ENCODE data around the gene RETN.

The RETN gene

DNA sequence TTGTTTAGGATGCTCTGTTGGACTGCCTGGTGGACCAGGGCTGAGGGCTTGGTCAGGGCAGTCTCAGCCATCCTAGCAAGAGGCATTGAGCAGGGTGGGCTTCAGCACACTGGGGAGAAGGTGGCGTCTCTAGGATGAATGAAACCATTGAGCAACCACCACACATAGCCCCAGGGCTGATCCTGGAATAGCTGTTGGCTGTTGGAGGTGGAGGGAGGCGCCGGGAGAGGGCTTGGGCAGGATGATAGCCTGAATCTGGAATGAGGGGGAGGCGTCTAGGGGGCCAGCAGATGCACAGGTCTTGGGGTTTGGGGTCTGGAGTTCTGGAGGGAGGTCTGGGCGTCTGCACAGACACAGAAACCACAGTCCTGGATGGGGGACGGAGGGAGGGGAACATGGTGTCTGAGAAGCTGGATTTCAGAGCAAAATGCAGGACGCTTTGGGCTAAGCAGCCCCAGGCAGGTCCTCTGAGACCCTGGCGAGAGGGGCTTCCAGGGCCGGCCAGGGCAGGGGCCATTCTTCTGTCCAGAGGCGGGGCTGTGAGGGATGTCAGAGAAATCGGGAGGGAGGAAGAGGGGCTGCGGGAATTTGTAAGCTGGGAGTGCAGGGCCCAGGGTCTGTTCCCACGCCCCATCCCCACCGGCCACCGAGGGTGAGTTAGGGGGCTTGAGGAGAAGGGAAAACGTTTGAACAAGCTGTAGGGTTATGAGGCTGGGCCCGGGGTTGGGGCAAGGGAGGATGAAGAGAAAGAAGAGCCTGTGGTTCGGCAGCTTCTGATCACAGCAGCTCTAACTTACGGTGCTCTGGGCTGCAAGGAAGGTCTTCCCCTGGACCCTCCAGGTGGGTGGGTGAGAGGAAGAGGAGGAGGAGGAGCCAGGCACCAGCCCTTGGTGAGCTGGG is 16.9 kb downstream of the RETN start:
- no peak for DNase-seq

DNA sequence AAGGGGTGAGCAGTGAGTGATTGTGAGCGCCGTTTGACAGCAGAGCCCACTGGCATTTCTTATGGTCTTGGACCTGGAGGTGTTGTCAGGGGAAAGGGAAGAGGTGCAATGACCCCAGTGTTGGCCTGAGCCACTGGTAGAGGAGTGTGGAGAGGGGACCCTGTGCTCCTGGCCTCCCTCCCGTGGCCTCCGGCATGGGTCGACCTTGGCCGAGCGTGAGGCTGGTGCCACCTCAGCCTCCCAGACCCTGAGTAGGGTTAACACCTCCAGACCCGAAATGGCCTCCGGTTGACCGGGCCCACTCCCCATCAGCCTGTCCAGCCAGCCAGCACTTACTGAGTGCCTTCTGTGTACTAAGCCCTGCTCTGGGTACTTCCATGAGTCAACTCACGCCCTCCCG is 18.3 kb downstream of the RETN start:
- no peak for DNase-seq

DNA sequence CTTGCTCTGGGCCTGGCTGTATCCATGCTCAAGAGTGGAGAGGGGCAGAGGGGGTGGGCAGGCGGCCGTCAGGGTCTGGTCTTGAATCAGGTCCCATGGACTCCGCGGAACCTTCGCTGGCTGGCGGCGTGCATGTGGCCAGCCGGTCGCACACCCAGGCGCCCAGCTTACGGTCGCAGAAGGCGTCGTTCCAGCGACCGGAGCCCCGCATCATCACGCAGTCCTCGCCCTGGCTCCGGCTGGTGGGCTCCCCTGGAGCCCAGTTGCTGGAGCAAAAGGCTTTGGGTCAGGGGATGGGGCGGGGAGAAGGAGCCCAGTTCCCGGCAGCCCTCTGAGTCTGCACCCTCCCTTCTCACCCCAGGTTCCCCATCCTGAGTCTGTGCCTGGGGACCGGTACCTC is 20.3 kb downstream of the RETN start:
- no peak for DNase-seq

- no peak for DNase-seq
Measured at GRCh38 chr19:7690779-7691258, 22.0 kb downstream of the RETN start.

DNA sequence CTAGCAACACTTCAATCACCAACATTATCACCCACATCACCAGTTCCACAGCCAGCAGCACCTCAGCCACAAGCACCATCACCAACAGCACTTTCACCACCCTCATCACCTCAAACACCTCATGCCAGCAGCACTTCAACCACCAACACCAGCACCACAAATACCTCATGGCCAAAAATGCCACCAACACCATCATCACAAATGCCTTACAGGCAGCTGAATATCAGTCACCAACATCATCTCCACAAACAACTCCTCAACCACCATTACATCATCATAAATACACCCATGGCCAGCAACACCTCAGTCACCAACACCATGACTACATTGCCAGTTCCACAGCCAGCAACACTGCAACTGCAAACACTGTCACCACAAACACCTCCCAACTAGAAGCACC is 22.6 kb downstream of the RETN start:
- no peak for DNase-seq

- no peak for DNase-seq
Measured at GRCh38 chr19:7692417-7693088, 23.7 kb downstream of the RETN start.

DNA sequence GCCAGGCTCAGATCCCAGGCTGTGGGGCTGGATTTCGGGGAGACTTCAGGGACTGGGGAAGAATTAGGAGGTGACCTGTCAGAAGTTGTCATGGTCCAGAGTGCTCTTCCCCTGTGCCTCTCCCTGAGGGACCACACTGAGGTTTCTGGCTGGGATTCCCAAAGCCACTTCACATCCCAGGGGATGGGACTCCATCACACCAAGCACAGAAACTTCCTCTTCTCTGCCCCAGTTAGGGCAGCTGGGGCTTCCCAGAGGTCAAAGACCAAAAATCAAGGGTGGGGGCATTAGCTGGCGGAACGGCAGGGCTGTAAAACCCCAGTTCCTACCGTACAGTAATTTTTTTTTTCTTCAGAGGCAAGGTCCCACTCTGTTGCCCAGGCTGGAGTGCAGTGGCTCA is 25.6 kb downstream of the RETN start:
- no peak for DNase-seq

- no peak for DNase-seq
Measured at GRCh38 chr19:7697721-7698287, 29.0 kb downstream of the RETN start.

GRCh38 chr19:7698583-7698982 is 29.7 kb downstream of the RETN start:
- DNase-seq: no peak

DNA sequence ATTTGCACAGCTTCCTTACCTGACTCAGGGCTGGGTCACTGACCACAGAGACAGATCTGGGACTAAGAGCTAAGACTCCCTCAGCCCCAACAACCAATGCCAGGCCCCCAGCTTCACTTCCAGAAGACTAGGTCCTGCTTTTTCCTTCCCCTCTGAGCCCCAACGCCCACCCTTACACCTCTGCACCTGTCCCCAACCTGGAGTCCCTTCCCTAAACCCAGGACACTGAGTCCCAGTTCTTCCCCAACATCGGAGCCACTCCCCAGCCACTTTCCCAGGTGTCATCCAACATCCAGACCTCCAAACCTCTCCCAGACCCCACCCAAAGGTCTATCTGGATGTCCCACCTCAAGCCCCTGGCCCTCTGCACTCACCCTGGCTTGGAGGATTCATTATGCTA is 30.2 kb downstream of the RETN start:
- no peak for DNase-seq

DNA sequence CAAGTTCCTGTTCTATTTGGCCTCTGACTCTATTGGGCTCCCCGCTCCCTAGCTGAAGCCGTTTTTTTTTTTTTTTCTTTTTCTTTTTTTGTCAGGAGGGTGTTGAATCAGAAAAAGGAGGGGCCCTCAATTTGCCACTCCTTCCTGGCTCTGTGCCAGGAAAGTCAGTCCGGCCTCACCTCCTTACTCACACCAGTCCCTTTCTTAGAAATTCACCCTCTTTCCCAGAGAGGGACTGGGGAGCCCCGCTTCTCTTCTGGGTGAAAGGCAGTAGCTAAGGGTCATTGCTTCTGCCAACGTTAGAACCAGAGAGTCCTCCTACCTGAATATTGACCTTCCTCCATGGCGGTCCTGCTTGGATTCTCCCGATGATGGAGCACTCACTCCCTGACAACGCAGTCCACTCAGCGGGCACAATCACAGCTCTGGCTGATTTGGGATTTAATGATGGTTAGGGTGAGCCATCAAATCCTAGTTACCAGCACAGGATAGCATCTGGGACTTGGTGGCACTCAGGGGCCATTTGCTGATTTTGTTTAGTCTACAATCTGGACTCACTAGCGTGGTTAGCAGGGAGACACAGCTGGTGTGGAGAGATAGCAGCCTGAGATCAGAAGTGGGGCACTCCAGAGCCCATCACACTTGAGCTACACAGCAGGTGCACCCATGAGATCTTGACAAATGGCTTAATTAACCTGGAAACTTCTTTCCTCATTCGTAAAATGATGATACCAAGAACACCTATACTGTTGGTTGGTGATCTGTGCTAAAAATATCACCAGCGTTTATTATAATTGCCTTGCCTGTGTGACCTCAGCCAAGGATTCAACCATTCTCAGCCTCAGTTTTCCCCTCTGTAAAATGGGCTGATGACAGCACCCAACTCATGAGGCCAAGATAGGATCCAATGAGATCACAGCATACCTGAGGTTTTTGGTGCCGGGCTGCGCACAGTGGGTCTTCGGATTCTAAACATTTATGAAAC is 30.9 kb downstream of the RETN start:
- no peak for DNase-seq

DNA sequence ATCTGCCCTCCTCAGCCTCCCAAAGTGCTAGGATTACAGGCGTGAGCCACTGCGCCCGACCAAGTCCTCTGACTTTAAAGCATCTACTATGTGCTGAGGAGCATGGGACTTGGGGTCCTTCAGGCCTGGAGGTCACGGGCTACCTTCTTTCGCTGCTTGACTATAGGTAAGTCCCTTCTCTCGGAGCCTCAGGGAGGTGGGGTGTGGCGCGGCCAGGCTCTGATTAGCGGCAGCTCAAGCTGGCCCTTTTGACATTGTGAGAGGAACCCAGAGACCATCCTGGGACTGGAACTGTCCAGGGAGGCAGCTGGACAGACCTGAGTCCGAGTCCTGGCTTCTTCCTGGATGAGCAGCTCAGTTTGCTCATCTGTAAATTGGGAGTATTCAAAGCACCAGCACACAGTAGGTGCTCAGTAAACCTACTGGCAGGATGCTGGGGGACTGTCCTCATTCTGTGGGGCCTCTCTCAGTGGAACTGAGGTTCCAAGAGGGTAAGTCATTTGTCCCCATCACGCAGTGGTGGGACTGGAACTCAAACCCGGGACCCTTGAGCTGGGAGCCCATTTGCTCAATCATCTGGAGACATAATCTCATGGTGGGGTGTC is 32.3 kb downstream of the RETN start:
- DNase-seq: no peak

DNA sequence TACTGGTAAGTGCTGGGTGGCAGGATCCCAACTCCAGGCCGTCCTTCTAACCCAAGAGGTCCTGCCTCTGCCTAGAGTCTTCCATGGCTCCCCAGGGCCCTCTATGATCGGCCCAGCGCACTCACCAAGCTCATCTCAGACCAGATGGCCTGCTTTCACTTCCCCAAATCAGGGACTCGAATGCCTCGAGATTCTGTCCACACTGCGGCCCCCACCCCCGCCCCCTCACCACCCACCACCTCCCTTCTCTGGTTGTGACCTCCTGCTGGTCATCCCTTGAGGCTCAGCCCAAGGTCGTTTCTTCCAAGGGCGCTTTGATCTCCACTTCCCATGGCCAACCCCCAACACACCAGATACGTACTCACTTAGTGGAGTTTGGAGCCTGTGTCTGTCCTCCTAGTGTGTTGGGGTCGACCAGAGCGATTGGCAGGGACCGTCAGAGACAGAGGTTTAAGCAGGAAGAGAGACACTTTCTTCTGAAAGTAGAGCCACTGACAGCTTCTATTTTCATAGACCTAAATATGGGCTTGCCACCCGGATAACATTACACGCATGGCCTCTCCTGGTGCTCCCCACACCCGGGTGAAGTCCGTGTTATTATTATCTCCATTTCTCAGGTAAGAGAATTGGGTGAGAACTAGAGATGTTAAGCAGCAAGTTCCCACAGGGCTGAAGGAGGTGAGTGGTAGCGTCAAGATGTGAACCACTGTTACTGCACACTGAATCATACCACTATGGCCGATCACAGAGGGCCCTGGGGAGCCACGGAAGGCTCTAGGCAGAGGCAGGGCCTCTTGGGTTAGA is 33.0 kb downstream of the RETN start, which contains the start of gene FCER2:
Gene FCER2, minus strand, starts transcription at position 478 of the 804 bp plus-strand sequence. CDS start 2,371 bp downstream, outside the sequence.
- DNase-seq: no peak

DNA sequence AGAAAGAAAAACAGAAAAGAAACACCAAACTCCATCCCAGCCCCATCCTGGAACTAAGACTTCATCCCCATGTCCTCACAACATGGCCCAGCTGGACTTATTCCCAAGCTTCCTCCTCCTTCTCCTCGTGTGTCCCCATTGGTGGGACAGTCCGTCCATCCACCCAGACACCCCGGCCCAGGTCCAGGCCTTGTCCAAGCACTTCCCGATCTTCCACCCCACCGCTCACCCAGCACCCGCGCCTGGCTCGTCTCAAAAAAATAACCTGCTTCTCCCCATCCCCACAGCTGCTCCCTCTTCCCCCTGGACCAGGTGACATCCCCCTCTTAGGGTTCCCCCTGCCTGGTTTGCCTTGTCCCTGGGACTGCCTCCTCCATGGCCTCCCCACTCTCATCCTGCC is 34.5 kb downstream of the RETN start:
- no peak for DNase-seq

GRCh38 chr19:7704280-7705060 is 35.6 kb downstream of the RETN start:
- DNase-seq: no peak

- peak; percentile 43 for DNase-seq
Measured at GRCh38 chr19:7705387-7706187, 36.7 kb downstream of the RETN start.

GRCh38 chr19:7706188-7706954 is 37.5 kb downstream of the RETN start:
- no peak for DNase-seq

DNA sequence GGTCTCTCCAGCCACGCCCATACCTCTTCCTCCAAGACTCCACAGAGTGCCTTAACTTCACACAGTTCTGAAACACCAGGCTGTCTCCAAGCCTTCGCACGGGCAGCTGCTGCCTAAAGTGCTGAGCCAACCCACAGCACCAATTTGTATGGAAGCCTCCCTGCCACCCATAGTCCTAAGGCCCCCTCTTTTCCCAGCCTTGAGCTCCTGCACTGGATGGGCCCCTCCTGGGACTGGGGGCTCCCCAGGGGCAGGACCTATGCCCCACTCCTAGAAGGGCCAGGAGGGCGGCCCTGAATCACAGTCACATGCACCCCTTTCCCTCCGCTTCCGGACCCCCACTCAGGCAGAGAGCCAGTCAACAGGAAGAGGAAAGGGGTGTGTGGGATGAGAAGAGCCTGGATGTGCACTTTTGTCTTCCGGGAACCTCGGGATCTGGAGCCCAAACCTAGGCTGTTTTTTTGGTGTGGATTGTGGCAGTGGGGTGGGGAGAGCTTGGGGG is 38.2 kb downstream of the RETN start:
- no peak for DNase-seq
